GM19238 (cell line): ENCODE measurements around the gene PCSK7.
"Not testable (repeated sequence)": the region's sequence is repeated elsewhere in the genome, so short reads cannot be mapped to it uniquely, and the experiment has no call there.

Experiments
- DNase-seq: peaks from one replicate; pipeline ENCODE4 v3.0.0; 2011; ENCODE audit warnings: low spot score; ENCODE audit not compliant: insufficient read length

Gene PCSK7

GRCh38 chr11:117185736-117186430 lies 46.0 kb downstream of the PCSK7 start:
- DNase-seq = no peak

- no peak for DNase-seq
Measured at GRCh38 chr11:117183724-117184349, 48.0 kb downstream of the PCSK7 start.

GRCh38 chr11:117183178-117183577 lies 48.7 kb downstream of the PCSK7 start:
- not testable (repeated sequence) for DNase-seq

GRCh38 chr11:117182551-117182935 lies 49.3 kb downstream of the PCSK7 start:
- DNase-seq = no peak

- DNase-seq = no peak
Measured at GRCh38 chr11:117181586-117182550, 50.0 kb downstream of the PCSK7 start.

GRCh38 chr11:117180661-117181585 lies 51.0 kb downstream of the PCSK7 start:
- DNase-seq = peak; percentile 51

- no peak for DNase-seq
Measured at GRCh38 chr11:117180020-117180419, 51.9 kb downstream of the PCSK7 start.

GRCh38 chr11:117179048-117179999 lies 52.5 kb downstream of the PCSK7 start:
- peak; percentile 40 for DNase-seq

- peak; percentile 91 for DNase-seq
Measured at GRCh38 chr11:117178210-117179034, 53.5 kb downstream of the PCSK7 start, which contains the start of gene SIDT2. SIDT2 (plus strand) TSS chr11:117178743; CDS start chr11:117179264, 521 bp downstream.

GRCh38 chr11:117177534-117178209 lies 54.2 kb downstream of the PCSK7 start:
- DNase-seq = no peak

GRCh38 chr11:117176186-117176585 lies 55.7 kb downstream of the PCSK7 start:
- DNase-seq = no peak

- no peak for DNase-seq
Measured at GRCh38 chr11:117175781-117176180, 56.1 kb downstream of the PCSK7 start.

GRCh38 chr11:117175104-117175503 lies 56.8 kb downstream of the PCSK7 start:
- no peak for DNase-seq

GRCh38 chr11:117172724-117173421 lies 59.0 kb downstream of the PCSK7 start:
- DNase-seq = no peak

GRCh38 chr11:117171404-117172061 lies 60.3 kb downstream of the PCSK7 start:
- no peak for DNase-seq

- no peak for DNase-seq
Measured at GRCh38 chr11:117171007-117171403, 60.9 kb downstream of the PCSK7 start.

GRCh38 chr11:117170210-117170609 lies 61.7 kb downstream of the PCSK7 start:
- DNase-seq = no peak
